Stimulated activated naive CD8-positive, alpha-beta T cell treated with anti-CD3 and anti-CD28 coated beads, Interleukin-15, Interleukin-2, amounts not matched to agents 100 U/mL and 50 U/mL, for 24 hours (primary cell): ENCODE measurements around the gene CHIT1.

Experiments
- ATAC-seq: fragments of 150-1000 bp; cut with Tn5 transposase; one replicate; pipeline ENCODE4 v1.10.0; 2021
- DNase-seq: peaks from one replicate; pipeline ENCODE4 v3.0.0; 2021

CHIT1 gene

GRCh38 chr1:203174324-203174985 is 55.0 kb downstream of the CHIT1 start:
- ATAC-seq (no peak), DNase-seq (no peak)

DNA sequence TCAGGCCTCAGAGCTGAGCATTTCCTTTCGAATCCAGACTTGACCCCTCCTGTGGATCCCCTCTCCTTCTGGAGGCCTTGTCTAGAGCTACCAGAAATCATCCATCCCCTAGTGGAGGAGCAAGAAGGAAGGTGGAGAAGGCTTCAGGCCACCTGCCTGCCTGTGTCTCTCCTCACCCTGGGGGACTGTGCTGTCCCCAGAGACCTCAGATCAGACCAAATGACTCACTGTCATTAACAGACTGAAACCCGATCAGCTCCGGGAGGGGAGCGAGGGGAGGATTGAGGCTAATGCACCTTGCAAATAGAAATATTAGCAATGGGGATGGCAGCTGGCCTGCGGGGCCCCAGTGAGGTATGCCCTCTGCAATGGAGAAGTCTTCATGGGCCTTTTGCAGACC is 55.9 kb downstream of the CHIT1 start:
- ATAC-seq (no peak), DNase-seq (no peak)

GRCh38 chr1:203173011-203173555 is 56.4 kb downstream of the CHIT1 start:
- DNase-seq (no peak), ATAC-seq (no peak)

GRCh38 chr1:203172184-203173010 is 57.1 kb downstream of the CHIT1 start:
- ATAC-seq (peak; percentile 29), DNase-seq (peak; percentile 71)

GRCh38 chr1:203171341-203172183 is 57.9 kb downstream of the CHIT1 start:
- ATAC-seq: no peak
- no peak for DNase-seq

DNA sequence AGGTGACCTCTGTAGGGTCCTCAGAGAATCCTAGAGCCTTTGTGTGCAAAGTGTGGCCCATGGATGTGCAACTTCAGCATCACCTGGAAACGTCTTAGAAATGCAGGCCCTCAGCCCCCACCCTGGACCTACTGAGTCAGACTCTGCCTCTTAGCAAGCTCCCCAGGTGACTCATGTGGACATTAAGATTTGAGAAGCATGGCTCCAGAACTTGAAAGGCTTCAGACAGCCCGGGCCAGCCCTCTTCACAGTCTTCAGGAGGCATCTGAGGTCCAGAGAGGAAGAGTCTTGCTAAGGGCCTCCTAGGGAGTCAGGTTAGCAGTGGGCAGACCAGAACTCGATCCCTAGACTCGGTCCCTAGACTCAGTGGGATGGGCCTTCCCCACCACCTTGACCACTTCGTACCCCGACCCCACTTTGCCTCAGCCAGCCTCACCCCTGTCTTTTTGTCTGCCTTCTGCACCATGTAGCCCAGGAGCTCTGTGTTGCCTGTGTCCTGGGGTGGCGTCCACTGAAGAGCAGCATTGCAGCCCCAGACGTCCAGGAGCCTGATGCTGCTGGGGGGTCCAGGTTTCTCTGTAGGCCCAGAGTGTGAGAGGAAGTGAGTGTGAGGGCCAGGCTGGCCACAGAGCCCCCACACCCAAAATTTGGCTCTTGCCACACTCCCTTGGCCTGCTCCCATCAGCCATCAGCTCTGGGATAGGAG is 58.7 kb downstream of the CHIT1 start:
- DNase-seq: no peak
- no peak for ATAC-seq

DNA sequence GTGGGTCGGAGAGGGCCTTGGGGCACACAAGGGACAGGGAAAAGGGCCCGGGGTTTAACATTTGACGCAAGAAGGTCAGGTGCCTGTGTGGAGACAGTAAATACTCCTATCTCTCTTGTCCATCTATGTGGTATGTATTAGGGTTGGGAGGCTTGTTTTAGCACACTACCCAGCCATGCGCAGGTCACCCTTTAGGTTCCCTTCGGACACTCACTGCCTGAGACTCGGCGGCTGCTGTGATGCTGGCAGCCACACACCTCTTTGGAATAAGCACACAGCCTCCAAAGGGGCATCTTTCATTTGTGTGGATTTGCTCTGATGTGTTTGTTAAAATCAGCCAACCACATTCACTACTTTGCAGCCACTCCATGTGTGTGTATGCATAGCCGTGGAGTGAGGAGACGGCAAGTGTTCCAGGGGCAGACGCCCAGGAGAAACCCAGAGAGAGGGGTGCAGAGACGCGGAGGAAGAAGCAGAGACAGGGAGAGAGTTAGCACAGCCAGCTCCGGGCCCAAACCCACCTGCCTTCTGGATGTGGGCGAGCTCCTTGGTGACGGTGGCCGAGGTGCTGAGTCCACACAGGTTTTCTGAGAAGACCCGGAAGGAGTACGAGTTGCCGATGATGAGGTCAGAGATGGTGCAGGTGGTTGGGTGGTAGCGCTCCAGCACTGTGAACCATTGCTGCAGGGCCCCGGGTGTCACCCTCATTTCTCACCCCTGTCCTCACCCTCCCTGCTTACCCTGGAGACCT is 59.5 kb downstream of the CHIT1 start:
- DNase-seq (no peak), ATAC-seq (no peak)

DNA sequence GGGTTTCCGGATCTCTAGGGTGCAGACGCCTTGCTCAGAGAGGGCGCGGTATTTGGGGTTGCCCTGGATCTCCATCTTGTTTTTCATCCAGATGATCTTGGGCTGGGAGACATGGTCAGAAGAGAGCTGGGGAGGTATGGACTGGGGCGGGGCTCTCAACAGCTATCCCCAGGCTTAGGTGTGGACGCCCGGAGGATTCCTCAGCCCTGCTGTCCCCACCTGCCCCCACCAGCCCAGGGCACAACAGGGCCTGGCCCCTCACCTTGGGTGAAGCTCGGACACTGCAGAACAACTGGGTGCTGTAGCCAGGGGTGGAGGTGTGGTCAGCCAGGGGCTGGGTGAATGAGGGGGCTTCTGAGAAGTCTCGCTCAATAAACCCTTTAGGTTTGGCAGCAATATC is 60.5 kb downstream of the CHIT1 start:
- no peak for ATAC-seq
- no peak for DNase-seq

DNA sequence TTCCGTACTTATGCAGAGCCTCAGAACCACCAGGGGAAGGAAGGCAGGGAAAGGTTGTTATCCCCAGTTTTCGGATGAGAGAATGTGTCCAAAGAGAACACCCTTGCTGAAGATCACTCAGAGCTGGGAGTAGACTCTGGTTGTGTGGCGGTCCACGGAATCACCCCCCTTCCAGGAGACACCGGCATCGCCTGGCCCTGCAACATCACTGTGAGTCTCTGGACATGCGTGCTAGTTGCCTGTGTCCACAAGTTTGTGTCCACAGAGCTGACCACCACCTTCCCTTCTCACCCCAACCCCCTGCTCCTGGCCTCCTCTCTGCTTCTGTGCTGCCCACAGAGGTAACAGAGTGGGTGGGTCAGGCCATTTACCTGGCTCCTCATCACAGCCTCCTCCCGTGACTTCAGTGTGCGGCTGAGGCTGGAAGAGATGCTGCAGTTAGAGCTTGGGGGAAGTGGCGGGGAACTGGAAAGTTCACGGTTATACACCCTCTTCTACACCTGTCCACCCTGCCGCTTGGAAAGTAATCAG is 61.2 kb downstream of the CHIT1 start:
- no peak for ATAC-seq
- DNase-seq: no peak

- ATAC-seq (no peak), DNase-seq (no peak)
Measured at GRCh38 chr1:203167913-203168200, 61.6 kb downstream of the CHIT1 start.

DNA sequence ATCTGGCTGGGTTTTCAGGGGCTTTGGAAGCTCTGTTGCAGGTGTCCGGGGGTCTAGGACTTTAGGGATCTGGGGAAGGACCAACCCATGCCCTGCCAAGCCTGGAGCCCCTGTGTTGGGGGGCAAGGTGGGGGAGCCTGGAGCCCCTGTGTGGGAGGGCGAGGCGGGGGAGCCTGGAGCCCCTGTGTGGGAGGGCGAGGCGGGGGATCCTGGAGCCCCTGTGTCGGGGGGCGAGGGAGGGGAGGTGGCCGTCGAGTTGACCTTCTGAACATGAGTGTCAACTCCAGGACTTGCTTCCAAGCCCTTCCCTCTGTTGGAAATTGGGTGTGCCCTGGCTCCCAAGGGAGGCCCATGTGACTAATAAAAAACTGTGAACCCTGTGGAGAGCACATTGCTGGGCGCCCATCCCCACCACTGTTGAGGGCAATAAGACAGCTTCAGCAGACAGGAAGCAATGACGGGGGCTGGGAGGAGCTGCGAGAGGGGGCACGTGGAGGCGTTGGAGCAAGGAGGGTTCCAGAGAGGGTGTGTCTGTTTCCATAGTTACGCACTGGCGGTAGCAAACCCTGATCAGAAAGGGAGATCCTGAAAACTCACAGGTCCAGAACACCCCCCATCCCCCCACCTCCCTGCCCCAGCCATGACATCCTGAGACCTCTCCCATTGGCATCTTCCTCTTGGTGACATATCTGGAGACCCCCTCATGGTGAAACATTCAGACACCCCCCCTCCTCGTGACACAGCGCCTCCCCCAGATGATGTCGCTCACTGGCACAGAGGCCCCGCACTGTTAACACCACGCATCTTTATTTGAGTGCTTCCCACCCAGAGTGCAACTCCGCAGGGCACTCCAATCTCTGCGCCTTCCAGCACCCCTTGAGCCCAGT is 62.2 kb downstream of the CHIT1 start:
- no peak for ATAC-seq
- no peak for DNase-seq

- ATAC-seq (peak; percentile 34), DNase-seq (no peak)
Measured at GRCh38 chr1:203166192-203166940, 63.1 kb downstream of the CHIT1 start.
